OCI-LY1 (cell line): ENCODE measurements around the gene NCF4.

Source experiments
- EZH2 ChIP-seq: fragments of 200-600 bp; sonication (generic), shearing (Covaris generic); IDR thresholded peaks from 2 replicates; pipeline ENCODE4 v1.8.0; 2017; ENCODE audit warnings: borderline replicate concordance, mixed run types, mild to moderate bottlenecking, antibody characterized with exemption, low read length, moderate library complexity, mixed read lengths
- TF ChIP-seq, protein P1 (sequence below): fragments of 200-600 bp; sonication (generic), shearing (Covaris generic); IDR thresholded peaks from 2 replicates; pipeline ENCODE4 v1.5.1; 2017; ENCODE audit warnings: mild to moderate bottlenecking, antibody characterized with exemption, low read length, moderate library complexity, mixed read lengths

DNA sequence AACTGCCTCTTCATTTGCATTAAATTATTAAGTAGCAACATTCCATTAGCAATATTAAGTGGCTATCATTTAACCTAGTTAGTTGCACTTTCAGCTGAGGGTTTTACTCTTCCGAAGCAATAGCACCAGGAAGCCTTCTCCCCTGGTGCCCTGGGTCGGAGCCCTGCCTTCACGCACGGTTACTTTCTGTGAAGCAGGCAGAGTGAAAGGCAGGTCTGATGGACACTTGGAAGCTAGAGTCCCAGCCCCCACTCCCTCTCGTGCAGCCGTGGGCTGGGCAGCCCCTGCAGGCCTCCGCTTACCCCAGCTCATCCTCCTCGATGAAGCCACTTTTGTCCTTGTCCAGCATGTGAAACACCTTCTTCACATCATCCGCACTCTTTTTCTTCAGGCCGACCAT, 46.0 kb upstream of the NCF4 start:
- TF ChIP-seq, protein P1, sequence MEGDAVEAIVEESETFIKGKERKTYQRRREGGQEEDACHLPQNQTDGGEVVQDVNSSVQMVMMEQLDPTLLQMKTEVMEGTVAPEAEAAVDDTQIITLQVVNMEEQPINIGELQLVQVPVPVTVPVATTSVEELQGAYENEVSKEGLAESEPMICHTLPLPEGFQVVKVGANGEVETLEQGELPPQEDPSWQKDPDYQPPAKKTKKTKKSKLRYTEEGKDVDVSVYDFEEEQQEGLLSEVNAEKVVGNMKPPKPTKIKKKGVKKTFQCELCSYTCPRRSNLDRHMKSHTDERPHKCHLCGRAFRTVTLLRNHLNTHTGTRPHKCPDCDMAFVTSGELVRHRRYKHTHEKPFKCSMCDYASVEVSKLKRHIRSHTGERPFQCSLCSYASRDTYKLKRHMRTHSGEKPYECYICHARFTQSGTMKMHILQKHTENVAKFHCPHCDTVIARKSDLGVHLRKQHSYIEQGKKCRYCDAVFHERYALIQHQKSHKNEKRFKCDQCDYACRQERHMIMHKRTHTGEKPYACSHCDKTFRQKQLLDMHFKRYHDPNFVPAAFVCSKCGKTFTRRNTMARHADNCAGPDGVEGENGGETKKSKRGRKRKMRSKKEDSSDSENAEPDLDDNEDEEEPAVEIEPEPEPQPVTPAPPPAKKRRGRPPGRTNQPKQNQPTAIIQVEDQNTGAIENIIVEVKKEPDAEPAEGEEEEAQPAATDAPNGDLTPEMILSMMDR: no peak
- no peak for TF ChIP-seq EZH2
